ENCODE data around the gene UBE2Q2. TPM values are rescaled to one million over a fixed set of nuclear protein-coding genes. Genes with fewer than 3 reads are reported as not detected.
"Not testable (repeated sequence)": the region's sequence is repeated elsewhere in the genome, so short reads cannot be mapped to it uniquely, and the experiment has no call there.

The UBE2Q2 gene
- total RNA-seq (2014; rRNA removed; shearing (Covaris generic); ENCODE audit: low replicate concordance) = 41.9 and 61.8 TPM in 2 replicates

- peaks cover 7% of the 10 kb centered on the region for H3K36me3 ChIP-seq
- H3K27me3 ChIP-seq = no peaks in the 10 kb centered on the region
- peak within 1 kb of the TSS; percentile 96 for H3K4me3 ChIP-seq
- peak; percentile 83 for DNase-seq
- H3K9me3 ChIP-seq = no peaks in the 10 kb centered on the region
Observed at GRCh38 chr15:75842722-75843677, at the start of gene UBE2Q2. Gene UBE2Q2 (plus strand): TSS chr15:75843447. CDS start chr15:75843667, 220 bp downstream.

GRCh38 chr15:75796321-75796720 is 46.9 kb upstream of the UBE2Q2 start:
- Histone ChIP-seq H3K36me3 (no peaks in the 10 kb centered on the region), H3K27me3 (peaks cover 16% of the 10 kb centered on the region), H3K9me3 (no peaks in the 10 kb centered on the region), H3K4me3 (no peak overlapping the region)
- DNase-seq = no peak

- H3K27me3 ChIP-seq = peaks cover 21% of the 10 kb centered on the region
- DNase-seq, H3K36me3 ChIP-seq, H3K4me3 ChIP-seq, H3K9me3 ChIP-seq: not testable (repeated sequence)
Observed at GRCh38 chr15:75797146-75797545, 46.1 kb upstream of the UBE2Q2 start.

- no peaks in the 10 kb centered on the region for H3K36me3 ChIP-seq
- no peaks in the 10 kb centered on the region for H3K9me3 ChIP-seq
- no peak overlapping the region for H3K4me3 ChIP-seq
- peaks cover 21% of the 10 kb centered on the region for H3K27me3 ChIP-seq
- DNase-seq = no peak
Observed at GRCh38 chr15:75799190-75799589, 44.1 kb upstream of the UBE2Q2 start.

GRCh38 chr15:75800409-75800808 is 42.8 kb upstream of the UBE2Q2 start:
- not testable (repeated sequence) for H3K4me3 ChIP-seq, H3K36me3 ChIP-seq, DNase-seq, H3K9me3 ChIP-seq
- H3K27me3 ChIP-seq = peaks cover 21% of the 10 kb centered on the region

GRCh38 chr15:75801859-75802593 is 41.2 kb upstream of the UBE2Q2 start:
- Histone ChIP-seq H3K36me3 (no peaks in the 10 kb centered on the region), H3K9me3 (no peaks in the 10 kb centered on the region), H3K4me3 (no peak overlapping the region), H3K27me3 (peaks cover 21% of the 10 kb centered on the region)
- peak; percentile 80 for DNase-seq

GRCh38 chr15:75807486-75807885 is 35.8 kb upstream of the UBE2Q2 start:
- H3K36me3 ChIP-seq, H3K9me3 ChIP-seq, H3K27me3 ChIP-seq, DNase-seq, H3K4me3 ChIP-seq: not testable (repeated sequence)

- not testable (repeated sequence) for H3K9me3 ChIP-seq, H3K36me3 ChIP-seq, H3K27me3 ChIP-seq, DNase-seq, H3K4me3 ChIP-seq
Observed at GRCh38 chr15:75808009-75808408, 35.2 kb upstream of the UBE2Q2 start.

GRCh38 chr15:75808563-75808962 is 34.7 kb upstream of the UBE2Q2 start:
- H3K4me3 ChIP-seq = no peak overlapping the region
- H3K36me3 ChIP-seq = no peaks in the 10 kb centered on the region

GRCh38 chr15:75809986-75810750 is 33.1 kb upstream of the UBE2Q2 start:
- peak; percentile 25 for DNase-seq
- H3K9me3 ChIP-seq = no peaks in the 10 kb centered on the region
- no peaks in the 10 kb centered on the region for H3K27me3 ChIP-seq
- no peak overlapping the region for H3K4me3 ChIP-seq
- no peaks in the 10 kb centered on the region for H3K36me3 ChIP-seq

More at GRCh38 chr15:75808563-75808962, 34.7 kb upstream of the UBE2Q2 start:
- Histone ChIP-seq H3K9me3 (no peaks in the 10 kb centered on the region), H3K27me3 (no peaks in the 10 kb centered on the region)
- DNase-seq = no peak

- no peak for DNase-seq
- H3K9me3 ChIP-seq = no peaks in the 10 kb centered on the region
- no peaks in the 10 kb centered on the region for H3K27me3 ChIP-seq
- H3K36me3 ChIP-seq = no peaks in the 10 kb centered on the region
- no peak overlapping the region for H3K4me3 ChIP-seq
Observed at GRCh38 chr15:75810874-75811498, 32.3 kb upstream of the UBE2Q2 start.

- Histone ChIP-seq H3K36me3 (no peaks in the 10 kb centered on the region), H3K27me3 (no peaks in the 10 kb centered on the region), H3K9me3 (no peaks in the 10 kb centered on the region), H3K4me3 (no peak overlapping the region)
- peak; percentile 35 for DNase-seq
Observed at GRCh38 chr15:75811626-75812025, 31.6 kb upstream of the UBE2Q2 start.

- H3K9me3 ChIP-seq = no peaks in the 10 kb centered on the region
- H3K4me3 ChIP-seq = no peak overlapping the region
- no peak for DNase-seq
- H3K27me3 ChIP-seq = no peaks in the 10 kb centered on the region
- no peaks in the 10 kb centered on the region for H3K36me3 ChIP-seq
Observed at GRCh38 chr15:75814794-75815193, 28.5 kb upstream of the UBE2Q2 start.

GRCh38 chr15:75815811-75816719 is 27.2 kb upstream of the UBE2Q2 start:
- Histone ChIP-seq H3K27me3 (no peaks in the 10 kb centered on the region), H3K4me3 (no peak overlapping the region), H3K9me3 (no peaks in the 10 kb centered on the region), H3K36me3 (no peaks in the 10 kb centered on the region)
- DNase-seq = no peak

GRCh38 chr15:75817138-75817935 is 25.9 kb upstream of the UBE2Q2 start:
- H3K27me3 ChIP-seq = no peaks in the 10 kb centered on the region
- peak overlapping the region; percentile 38 for H3K4me3 ChIP-seq
- DNase-seq = no peak
- H3K36me3 ChIP-seq = no peaks in the 10 kb centered on the region
- H3K9me3 ChIP-seq = no peaks in the 10 kb centered on the region

Measured in MG63 (cell line).